ENCODE measurements around the gene TFAP2D.
A peak's percentile ranks its signal among the peaks of the same experiment; 100 is the strongest.

- TF ChIP-seq PATZ1 (CRISPR knock-in tag; IDR thresholded peaks at IDR 0.05; ENCODE audit: borderline replicate concordance) (no peak), ZFP3 (CRISPR knock-in tag; IDR thresholded peaks at IDR 0.05) (no peak), ZNF70 (CRISPR knock-in tag; IDR thresholded peaks at IDR 0.05) (no peak), CREB5 (CRISPR knock-in tag; IDR thresholded peaks at IDR 0.05; ENCODE audit: low read depth) (no peak), PPARA (CRISPR knock-in tag; IDR thresholded peaks at IDR 0.05; ENCODE audit: borderline replicate concordance) (no peak), BACH2 (CRISPR knock-in tag; IDR thresholded peaks at IDR 0.05; ENCODE audit: borderline replicate concordance) (no peak), POU6F1 (CRISPR knock-in tag; IDR thresholded peaks at IDR 0.05; ENCODE audit: borderline replicate concordance, low read depth) (no peak), ISL1 (CRISPR knock-in tag; IDR thresholded peaks at IDR 0.05) (peak; percentile 64), ZNF565 (CRISPR knock-in tag; conservative IDR thresholded peaks at IDR 0.05; ENCODE audit: low read depth) (no peak), ZNF8 (CRISPR knock-in tag; IDR thresholded peaks at IDR 0.05) (no peak)
These were observed 14.1 kb upstream of the TFAP2D start for GRCh38 chr6:50699051-50699775.

All from SK-N-SH treated with all-trans-retinoic acid at 6 μM for 48 hours (cell line).